GM12875 (cell line): Measurements from ENCODE around the gene RNF208.

Source experiments
- H3K4me3 ChIP-seq: one replicate; pipeline ENCODE4 v1.5.1; 2011; ENCODE audit warnings: low read depth, low read length, control low read depth
- CTCF ChIP-seq: IDR thresholded peaks from 2 replicates; pipeline ENCODE4 v1.5.1; 2011; ENCODE audit warnings: low read depth, mild to moderate bottlenecking, control low read depth, inconsistent platforms, low read length, moderate library complexity, borderline replicate concordance; ENCODE audit not compliant: insufficient read depth

Gene RNF208

DNA sequence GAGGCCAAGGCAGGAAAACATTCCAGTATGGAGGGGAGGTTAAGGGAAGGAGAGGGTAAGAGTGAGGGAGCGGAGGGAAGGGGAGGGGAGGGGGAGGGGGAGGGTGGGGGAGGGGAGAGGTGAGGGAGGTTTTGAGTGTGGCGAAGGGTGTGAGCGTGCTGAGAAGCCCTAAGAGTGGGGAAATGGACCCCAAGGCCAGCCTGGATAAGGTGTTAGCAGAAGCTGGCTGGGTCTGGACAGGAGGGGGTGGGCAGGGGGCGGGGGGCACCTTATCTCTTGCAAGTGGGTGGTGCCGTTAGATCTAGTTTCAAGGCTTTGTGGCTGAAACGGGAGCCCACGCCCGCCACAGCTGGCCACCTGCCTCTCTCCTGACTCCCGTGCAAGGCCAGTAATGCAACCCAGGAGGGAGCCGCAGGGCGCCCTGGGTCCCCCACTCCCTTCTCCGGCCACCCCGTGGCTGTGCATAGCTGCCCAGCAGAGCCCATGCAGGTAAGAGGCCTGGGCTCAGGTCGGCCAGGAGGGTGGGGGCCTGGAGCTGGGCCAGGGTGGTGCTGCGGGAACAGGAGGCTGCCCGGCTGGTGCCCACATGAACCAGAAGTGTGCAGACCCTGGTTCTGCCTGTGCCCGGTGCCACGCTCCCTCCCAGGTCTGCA lies 5.9 kb upstream of the RNF208 start:
- no peak overlapping the region for H3K4me3 ChIP-seq
- no peak for TF ChIP-seq CTCF

DNA sequence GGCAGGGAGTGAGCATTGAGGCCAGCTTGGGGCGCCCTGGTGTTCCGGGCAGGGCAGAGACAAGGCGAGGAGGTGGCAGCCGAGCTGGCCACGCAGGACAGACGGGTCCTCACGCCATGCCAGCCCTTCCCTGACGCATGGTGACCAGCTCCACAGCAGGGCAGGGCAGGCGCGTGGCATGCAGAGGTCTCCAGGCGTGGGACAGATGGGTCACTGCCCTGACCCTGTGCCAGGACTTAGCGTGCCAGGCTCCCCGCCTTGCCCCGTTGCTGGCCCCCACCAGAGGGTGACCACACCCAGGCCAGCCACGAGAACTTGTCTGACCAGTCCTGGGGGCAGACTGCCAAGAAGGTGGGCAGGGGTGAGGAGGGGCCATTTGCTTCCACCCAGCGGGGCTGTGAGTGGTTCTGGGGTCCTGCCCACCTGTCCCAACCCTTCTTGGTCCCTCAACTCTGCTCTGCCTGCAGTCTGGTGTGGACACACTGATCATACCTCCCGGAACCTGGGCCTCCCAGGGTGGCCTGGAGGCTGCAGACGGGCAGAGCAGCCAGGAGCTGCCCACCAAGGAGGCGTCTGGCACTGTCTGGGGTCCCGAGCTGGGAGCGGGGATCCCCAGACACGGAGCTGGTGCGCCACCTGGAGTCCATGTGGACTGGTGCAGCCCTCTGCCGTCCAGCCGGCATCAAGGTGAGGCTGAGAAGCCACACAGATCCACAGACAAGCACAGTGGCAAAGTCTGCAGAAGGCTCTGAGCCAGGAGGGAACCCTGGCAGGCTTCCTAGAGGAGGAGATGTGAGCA lies 5.2 kb upstream of the RNF208 start, which contains the start of gene RNF224:
TSS of gene RNF224 (plus strand) at position 449 of the 799 bp plus-strand sequence. CDS start 834 bp downstream, outside the sequence.
- H3K4me3 ChIP-seq = no peak within 1 kb of the TSS

DNA sequence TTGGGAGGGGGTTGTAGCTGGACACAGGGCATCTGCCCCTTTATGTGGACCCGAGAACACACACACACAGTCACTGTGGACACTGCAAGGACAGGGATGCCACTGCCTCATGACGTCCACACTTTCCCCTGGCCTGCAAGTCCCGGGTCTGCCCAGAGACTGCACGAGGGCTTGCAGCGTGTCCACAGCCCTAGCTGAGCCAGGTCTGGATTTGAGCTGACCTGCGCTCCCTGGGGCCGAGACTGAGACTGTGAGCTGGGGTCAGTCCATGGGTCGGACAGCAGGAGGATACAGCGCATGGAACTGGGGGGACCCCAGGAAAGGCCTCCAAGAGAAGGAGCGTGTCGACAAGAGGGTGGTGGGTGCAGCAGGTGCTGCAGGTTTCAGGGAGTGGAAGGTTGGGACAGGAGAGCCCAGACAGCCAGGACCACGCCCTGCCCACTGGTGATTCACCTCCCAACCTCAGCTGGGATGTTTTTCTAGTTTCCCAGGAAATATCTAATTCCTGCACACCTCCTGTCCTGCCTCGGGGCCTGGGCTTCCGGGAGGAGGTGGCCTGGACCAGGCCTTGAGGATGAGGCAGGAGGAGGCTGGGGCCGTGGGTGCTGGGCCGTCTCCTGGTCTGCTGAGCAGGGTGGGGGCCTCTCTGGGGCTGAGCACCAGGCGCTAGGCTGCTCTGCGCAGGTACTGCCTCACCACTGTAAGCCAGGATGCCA lies 4.5 kb upstream of the RNF208 start:
- TF ChIP-seq CTCF = no peak

More for the DNA sequence above, 5.2 kb upstream of the RNF208 start, which contains the start of gene RNF224:
- TF ChIP-seq CTCF = peak; percentile 95

GRCh38 chr9:137225699-137226331 lies 3.8 kb upstream of the RNF208 start:
- no peak overlapping the region for H3K4me3 ChIP-seq
- no peak for TF ChIP-seq CTCF

More for the DNA sequence above, 4.5 kb upstream of the RNF208 start:
- H3K4me3 ChIP-seq = no peak overlapping the region

DNA sequence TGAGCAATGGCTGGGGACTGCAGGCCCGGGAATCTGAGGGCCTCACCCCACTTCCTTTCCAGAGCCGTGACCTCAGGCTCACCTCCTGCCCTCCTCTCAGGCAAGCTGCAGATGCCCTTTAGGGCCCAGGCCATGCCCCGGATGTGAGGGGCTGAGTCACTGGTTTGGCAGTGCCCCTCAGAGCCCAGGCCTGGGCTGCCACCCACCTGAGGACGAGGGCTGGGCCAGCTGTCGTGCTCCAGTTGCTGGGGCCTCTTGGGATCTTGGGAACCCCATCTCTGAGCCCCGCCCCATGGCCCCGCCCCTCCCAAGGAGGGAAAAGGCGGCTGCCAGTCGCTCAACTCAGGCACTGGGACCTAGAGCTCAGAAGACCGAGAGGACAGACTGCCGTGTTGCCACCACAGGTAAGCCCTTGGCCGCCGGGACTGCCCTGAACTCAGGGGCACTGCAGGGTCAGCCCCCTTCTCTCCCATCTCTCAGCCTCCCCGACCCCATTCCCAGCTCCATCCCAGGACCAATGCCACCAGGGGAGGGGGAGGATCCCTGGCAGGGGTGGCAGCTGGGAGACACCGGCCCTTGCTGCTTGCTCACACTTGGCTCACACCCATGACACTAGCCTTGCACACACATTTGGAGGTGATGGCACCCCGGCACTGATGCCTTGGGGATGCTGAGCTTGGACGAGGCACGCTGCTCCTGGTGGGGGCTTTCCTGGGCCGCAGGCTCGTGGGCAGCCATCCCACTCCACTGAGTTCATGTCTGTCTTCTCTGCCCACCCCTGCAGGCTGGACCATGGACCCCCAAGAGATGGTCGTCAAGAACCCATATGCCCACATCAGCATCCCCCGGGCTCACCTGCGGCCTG lies 3.0 kb upstream of the RNF208 start, which contains the start of gene CYSRT1:
TSS of gene CYSRT1 (plus strand) at position 345 of the 865 bp plus-strand sequence. CDS start at position 793, 448 bp downstream.
- TF ChIP-seq CTCF = no peak
- peak within 1 kb of the TSS; percentile 70 for H3K4me3 ChIP-seq
